ENCODE measurements around the gene IRS2.

DNA sequence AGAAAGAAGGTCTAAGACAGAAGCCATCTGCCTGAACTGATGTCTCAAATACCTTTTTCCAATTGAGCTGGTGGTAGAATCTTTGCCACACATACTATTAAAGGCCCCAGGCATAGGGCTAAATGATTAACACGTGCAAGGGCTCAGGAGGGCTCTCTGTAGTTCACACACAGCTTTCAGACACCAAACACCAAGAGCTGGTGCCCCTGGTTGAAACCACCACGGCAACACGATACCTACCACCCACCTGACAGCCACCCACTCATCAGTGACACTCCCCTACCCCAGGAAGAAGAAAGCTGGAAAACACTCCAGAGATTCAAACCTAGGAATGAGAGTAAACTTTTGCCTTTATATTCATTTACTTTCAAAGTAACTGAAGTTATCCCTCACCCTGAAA lies 26.8 kb downstream of the IRS2 start:
- TF ChIP-seq, protein P1, sequence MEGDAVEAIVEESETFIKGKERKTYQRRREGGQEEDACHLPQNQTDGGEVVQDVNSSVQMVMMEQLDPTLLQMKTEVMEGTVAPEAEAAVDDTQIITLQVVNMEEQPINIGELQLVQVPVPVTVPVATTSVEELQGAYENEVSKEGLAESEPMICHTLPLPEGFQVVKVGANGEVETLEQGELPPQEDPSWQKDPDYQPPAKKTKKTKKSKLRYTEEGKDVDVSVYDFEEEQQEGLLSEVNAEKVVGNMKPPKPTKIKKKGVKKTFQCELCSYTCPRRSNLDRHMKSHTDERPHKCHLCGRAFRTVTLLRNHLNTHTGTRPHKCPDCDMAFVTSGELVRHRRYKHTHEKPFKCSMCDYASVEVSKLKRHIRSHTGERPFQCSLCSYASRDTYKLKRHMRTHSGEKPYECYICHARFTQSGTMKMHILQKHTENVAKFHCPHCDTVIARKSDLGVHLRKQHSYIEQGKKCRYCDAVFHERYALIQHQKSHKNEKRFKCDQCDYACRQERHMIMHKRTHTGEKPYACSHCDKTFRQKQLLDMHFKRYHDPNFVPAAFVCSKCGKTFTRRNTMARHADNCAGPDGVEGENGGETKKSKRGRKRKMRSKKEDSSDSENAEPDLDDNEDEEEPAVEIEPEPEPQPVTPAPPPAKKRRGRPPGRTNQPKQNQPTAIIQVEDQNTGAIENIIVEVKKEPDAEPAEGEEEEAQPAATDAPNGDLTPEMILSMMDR (IDR thresholded peaks at IDR 0.05) = no peak
- no peak for TF ChIP-seq EP300 (IDR thresholded peaks at IDR 0.05)
- no peak for TF ChIP-seq POLR2AphosphoS5 (IDR thresholded peaks at IDR 0.05)

Data from upper lobe of left lung (tissue), 4 donors.